ENCODE data around the gene COL15A1. TPM values are rescaled to one million over a fixed set of nuclear protein-coding genes. Genes with fewer than 3 reads are reported as not detected.

The COL15A1 gene
- polyA plus RNA-seq, 3 donors = 24.1 to 29.6 (median 25.9) TPM

- no peak for DNase-seq
Measured at GRCh38 chr9:98970532-98971041, 26.9 kb downstream of the COL15A1 start.

- no peak for DNase-seq
Measured at GRCh38 chr9:98971168-98971914, 27.6 kb downstream of the COL15A1 start.

- no peak for DNase-seq
Measured at GRCh38 chr9:98971915-98972223, 28.2 kb downstream of the COL15A1 start.

GRCh38 chr9:98972716-98973115 is 29.0 kb downstream of the COL15A1 start:
- DNase-seq = no peak

- DNase-seq = no peak
Measured at GRCh38 chr9:98973171-98973570, 29.5 kb downstream of the COL15A1 start.

GRCh38 chr9:98973576-98973975 is 29.9 kb downstream of the COL15A1 start:
- DNase-seq = no peak

GRCh38 chr9:98974106-98974505 is 30.4 kb downstream of the COL15A1 start:
- DNase-seq = no peak

- no peak for DNase-seq
Measured at GRCh38 chr9:98974554-98974953, 30.8 kb downstream of the COL15A1 start.

GRCh38 chr9:98974994-98975712 is 31.4 kb downstream of the COL15A1 start:
- peak; percentile 66 for DNase-seq

GRCh38 chr9:98975838-98976237 is 32.1 kb downstream of the COL15A1 start:
- DNase-seq = no peak

- DNase-seq = no peak
Measured at GRCh38 chr9:98977246-98977714, 33.6 kb downstream of the COL15A1 start.

- no peak for DNase-seq
Measured at GRCh38 chr9:98977813-98978212, 34.1 kb downstream of the COL15A1 start.

GRCh38 chr9:98978231-98978681 is 34.5 kb downstream of the COL15A1 start:
- no peak for DNase-seq

- no peak for DNase-seq
Measured at GRCh38 chr9:98980291-98980690, 36.6 kb downstream of the COL15A1 start.

- no peak for DNase-seq
Measured at GRCh38 chr9:98983295-98984268, 39.9 kb downstream of the COL15A1 start.

GRCh38 chr9:98985596-98985995 is 41.9 kb downstream of the COL15A1 start:
- DNase-seq = no peak

- DNase-seq = no peak
Measured at GRCh38 chr9:98986866-98987651, 43.4 kb downstream of the COL15A1 start.

- DNase-seq = no peak
Measured at GRCh38 chr9:98989036-98990000, 45.6 kb downstream of the COL15A1 start.

GRCh38 chr9:98990181-98990870 is 46.6 kb downstream of the COL15A1 start:
- DNase-seq = no peak

Measured in renal pelvis (tissue), 4 donors.